Activated B cell treated with CpG ODN at 0.5 μM for 24 hours (primary cell): ENCODE results near the gene AMIGO3. TPM values are rescaled to one million over a fixed set of nuclear protein-coding genes. Genes with fewer than 3 reads are reported as not detected.
A peak's percentile ranks its signal among the peaks of the same experiment; 100 is the strongest.

Experiments used
- ATAC-seq: fragments of 200-7000 bp; cut with Tn5 transposase; one replicate; pipeline ENCODE4 v1.10.0; 2021; ENCODE audit warnings: low read depth, mild to moderate bottlenecking, moderate library complexity
- CTCF ChIA-PET: fragments of 350-600 bp; sonication (Branson Sonifier 250); formaldehyde crosslinking; loops from one replicate; lab custom pipeline; 2021; ENCODE audit warnings: antibody characterized with exemption; lab: Charles Lee
- POLR2A ChIA-PET: fragments of 350-600 bp; sonication (Branson Sonifier 250); formaldehyde crosslinking; loops from one replicate; lab custom pipeline; 2021; ENCODE audit warnings: antibody characterized with exemption; lab: Charles Lee
- DNase-seq: peaks from one replicate; pipeline ENCODE4 v3.0.0; 2022
- H3K27ac Mint-ChIP-seq: one replicate; pipeline ENCODE4 v1.8.0; 2020; ENCODE audit warnings: mixed read lengths
- H3K27me3 Mint-ChIP-seq: one replicate; pipeline ENCODE4 v1.8.0; 2021; ENCODE audit warnings: mixed read lengths
- H3K36me3 Mint-ChIP-seq: one replicate; pipeline ENCODE4 v1.8.0; 2021; ENCODE audit warnings: low read depth, mixed read lengths
- H3K4me1 Mint-ChIP-seq: one replicate; pipeline ENCODE4 v1.8.0; 2021; ENCODE audit warnings: mixed read lengths
- H3K4me3 Mint-ChIP-seq: one replicate; pipeline ENCODE4 v1.8.0; 2020; ENCODE audit warnings: mild to moderate bottlenecking, mixed read lengths
- H3K9me3 Mint-ChIP-seq: one replicate; pipeline ENCODE4 v1.8.0; 2020; ENCODE audit warnings: mixed read lengths
- CTCF ChIP-seq: fragments of 200-600 bp; IDR thresholded peaks from one replicate; pipeline ENCODE4 v1.8.0; 2022; ENCODE audit warnings: antibody characterized with exemption, mild to moderate bottlenecking
- intact Hi-C: fragments of 100-400 bp; cut with micrococcal nuclease; formaldehyde crosslinking; loops from one replicate; pipeline ENCODE4 v1.15.1; 2024
- total RNA-seq: library from RNA; stranded (reverse); gene quantifications from 2 replicates; pipeline ENCODE4 v1.2.3, GENCODE V29; 2022

Gene AMIGO3
- total RNA-seq, 1 donor from 2014 or later, result not detected

- TF ChIP-seq CTCF, result no peak
- H3K4me1 Mint-ChIP-seq, result peaks cover 64% of the 10 kb centered on the region
- peak overlapping the region; percentile 98 for H3K27ac Mint-ChIP-seq
- peak overlapping the region; percentile 93 for H3K4me3 Mint-ChIP-seq
- no peaks in the 10 kb centered on the region for H3K27me3 Mint-ChIP-seq
- ATAC-seq (no peak), DNase-seq (no peak)
- intact Hi-C loops, result loop anchor here (5.0 kb wide), 1 partner anchor 1949 kb away; the partner anchor contains the start of gene TEX264
- POLR2A ChIA-PET, result interaction anchor here (0.5 to 3.5 kb wide), 7 partner anchors 30 to 382 kb away, joined by 3 to 24 read pairs (median 3); partner anchors contain the start of gene IP6K1
- peaks cover 37% of the 10 kb centered on the region for H3K36me3 Mint-ChIP-seq
- CTCF ChIA-PET, result no interaction called here
- H3K9me3 Mint-ChIP-seq, result no peaks in the 10 kb centered on the region
Observed at GRCh38 chr3:49722896-49723295, 3.4 kb upstream of the AMIGO3 start.

- H3K27ac Mint-ChIP-seq, result no peak overlapping the region
- H3K4me1 Mint-ChIP-seq, result peaks cover 59% of the 10 kb centered on the region
- H3K4me3 Mint-ChIP-seq, result peak overlapping the region; percentile 93
- ATAC-seq (no peak), DNase-seq (no peak)
- TF ChIP-seq CTCF, result no peak
- intact Hi-C loops, result loop anchor here (5.0 kb wide), 1 partner anchor 1950 kb away; the partner anchor contains the start of gene TEX264
- H3K36me3 Mint-ChIP-seq, result peaks cover 30% of the 10 kb centered on the region
- CTCF ChIA-PET, result interaction anchor here (1.7 kb wide), 1 partner anchor 182 kb away, joined by 4 read pairs; no protein-coding TSS in a partner anchor
- no peaks in the 10 kb centered on the region for H3K9me3 Mint-ChIP-seq
- POLR2A ChIA-PET, result interaction anchor here (0.5 to 3.5 kb wide), 2 partner anchors 64 to 317 kb away, joined by 3 to 24 read pairs; partner anchors contain the start of gene IP6K1
- H3K27me3 Mint-ChIP-seq, result no peaks in the 10 kb centered on the region
Observed at GRCh38 chr3:49721896-49722781, 2.7 kb upstream of the AMIGO3 start.

- Mint-ChIP-seq H3K4me1 (peaks cover 54% of the 10 kb centered on the region), H3K27ac (no peak overlapping the region), H3K27me3 (no peaks in the 10 kb centered on the region), H3K9me3 (no peaks in the 10 kb centered on the region), H3K4me3 (no peak overlapping the region), H3K36me3 (peaks cover 26% of the 10 kb centered on the region)
- no peak for DNase-seq
- TF ChIP-seq CTCF, result no peak
- POLR2A ChIA-PET, result interaction anchor here (1.0 kb wide), 1 partner anchor 65 kb away, joined by 3 read pairs; the partner anchor contains the start of gene IP6K1
- intact Hi-C loops, result loop anchor here (5.0 kb wide), 1 partner anchor 1951 kb away; the partner anchor contains the start of gene TEX264
- CTCF ChIA-PET, result interaction anchor here (1.7 kb wide), 1 partner anchor 182 kb away, joined by 4 read pairs; no protein-coding TSS in a partner anchor
- ATAC-seq, result no peak
Observed at GRCh38 chr3:49721596-49721895, 2.1 kb upstream of the AMIGO3 start.

- Mint-ChIP-seq H3K4me1 (peaks cover 49% of the 10 kb centered on the region), H3K4me3 (peak overlapping the region; percentile 28), H3K27me3 (no peaks in the 10 kb centered on the region), H3K36me3 (peaks cover 27% of the 10 kb centered on the region), H3K9me3 (no peaks in the 10 kb centered on the region), H3K27ac (peak overlapping the region; percentile 44)
- ChIA-PET CTCF (interaction anchor here (1.7 kb wide), 1 partner anchor 181 kb away, joined by 4 read pairs; no protein-coding TSS in a partner anchor), POLR2A (interaction anchor here (1.0 to 1.9 kb wide), 2 partner anchors 66 to 181 kb away, joined by 3 to 10 read pairs; partner anchors contain the start of gene IP6K1)
- no peak for DNase-seq
- no peak for ATAC-seq
- intact Hi-C loops, result loop anchor here (5.0 kb wide), 1 partner anchor 1951 kb away; the partner anchor contains the start of gene TEX264
- TF ChIP-seq CTCF, result no peak
Observed at GRCh38 chr3:49720855-49721595, 1.5 kb upstream of the AMIGO3 start.
